Measurements from ENCODE around the gene MICAL3.

The MICAL3 gene

DNA sequence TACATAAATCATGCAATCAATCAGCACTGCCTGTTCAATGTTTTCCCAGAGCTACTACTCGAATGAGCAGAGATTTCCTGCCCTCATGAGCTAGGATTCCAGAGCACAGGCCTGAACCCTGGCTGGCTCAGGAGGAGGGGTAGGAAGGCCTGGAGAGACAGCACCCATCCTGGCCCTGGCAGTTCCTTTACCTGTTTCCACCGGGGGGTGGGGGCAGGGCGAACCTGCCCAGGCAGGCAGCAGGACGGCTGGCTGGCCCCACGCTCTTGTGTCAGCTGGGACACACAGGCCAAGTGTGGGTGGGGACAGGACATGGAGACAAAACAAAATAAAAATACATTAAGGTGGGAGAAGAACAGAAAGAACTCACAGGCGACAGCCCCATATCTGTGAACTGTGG lies 140.3 kb downstream of the MICAL3 start:
- no peak for TF ChIP-seq BACH2 (CRISPR knock-in tag; IDR thresholded peaks at IDR 0.05; ENCODE audit: borderline replicate concordance)
- ATAC-seq: no peak

DNA sequence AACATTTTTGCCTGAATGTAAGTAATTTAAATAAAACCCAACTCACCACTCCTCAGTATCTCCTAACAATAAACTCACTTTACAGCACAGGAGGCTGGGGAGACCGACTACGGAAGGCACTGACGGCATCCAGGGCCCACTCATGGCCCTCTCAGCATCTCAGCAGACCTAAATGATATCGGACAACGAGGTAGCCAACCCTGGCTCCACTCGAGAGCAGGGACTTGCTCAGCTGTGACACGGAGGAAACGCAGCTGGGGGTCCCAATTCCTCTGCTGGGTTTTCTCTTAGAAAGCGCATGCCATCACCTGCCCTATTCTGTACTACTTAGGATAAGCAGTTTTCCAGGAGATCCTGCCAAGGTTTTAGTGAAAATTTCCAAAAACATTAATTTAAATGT lies 141.0 kb downstream of the MICAL3 start:
- TF ChIP-seq, protein P1, sequence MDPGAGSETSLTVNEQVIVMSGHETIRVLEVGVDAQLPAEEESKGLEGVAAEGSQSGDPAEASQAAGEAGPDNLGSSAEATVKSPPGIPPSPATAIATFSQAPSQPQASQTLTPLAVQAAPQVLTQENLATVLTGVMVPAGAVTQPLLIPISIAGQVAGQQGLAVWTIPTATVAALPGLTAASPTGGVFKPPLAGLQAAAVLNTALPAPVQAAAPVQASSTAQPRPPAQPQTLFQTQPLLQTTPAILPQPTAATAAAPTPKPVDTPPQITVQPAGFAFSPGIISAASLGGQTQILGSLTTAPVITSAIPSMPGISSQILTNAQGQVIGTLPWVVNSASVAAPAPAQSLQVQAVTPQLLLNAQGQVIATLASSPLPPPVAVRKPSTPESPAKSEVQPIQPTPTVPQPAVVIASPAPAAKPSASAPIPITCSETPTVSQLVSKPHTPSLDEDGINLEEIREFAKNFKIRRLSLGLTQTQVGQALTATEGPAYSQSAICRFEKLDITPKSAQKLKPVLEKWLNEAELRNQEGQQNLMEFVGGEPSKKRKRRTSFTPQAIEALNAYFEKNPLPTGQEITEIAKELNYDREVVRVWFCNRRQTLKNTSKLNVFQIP (CRISPR knock-in tag; IDR thresholded peaks at IDR 0.05; ENCODE audit: borderline replicate concordance, low read depth): no peak
- TF ChIP-seq BACH2 (CRISPR knock-in tag; IDR thresholded peaks at IDR 0.05; ENCODE audit: borderline replicate concordance): no peak
- no peak for TF ChIP-seq SNAI2 (CRISPR knock-in tag; IDR thresholded peaks at IDR 0.05)
- TF ChIP-seq, protein P2, sequence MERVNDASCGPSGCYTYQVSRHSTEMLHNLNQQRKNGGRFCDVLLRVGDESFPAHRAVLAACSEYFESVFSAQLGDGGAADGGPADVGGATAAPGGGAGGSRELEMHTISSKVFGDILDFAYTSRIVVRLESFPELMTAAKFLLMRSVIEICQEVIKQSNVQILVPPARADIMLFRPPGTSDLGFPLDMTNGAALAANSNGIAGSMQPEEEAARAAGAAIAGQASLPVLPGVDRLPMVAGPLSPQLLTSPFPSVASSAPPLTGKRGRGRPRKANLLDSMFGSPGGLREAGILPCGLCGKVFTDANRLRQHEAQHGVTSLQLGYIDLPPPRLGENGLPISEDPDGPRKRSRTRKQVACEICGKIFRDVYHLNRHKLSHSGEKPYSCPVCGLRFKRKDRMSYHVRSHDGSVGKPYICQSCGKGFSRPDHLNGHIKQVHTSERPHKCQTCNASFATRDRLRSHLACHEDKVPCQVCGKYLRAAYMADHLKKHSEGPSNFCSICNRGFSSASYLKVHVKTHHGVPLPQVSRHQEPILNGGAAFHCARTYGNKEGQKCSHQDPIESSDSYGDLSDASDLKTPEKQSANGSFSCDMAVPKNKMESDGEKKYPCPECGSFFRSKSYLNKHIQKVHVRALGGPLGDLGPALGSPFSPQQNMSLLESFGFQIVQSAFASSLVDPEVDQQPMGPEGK (CRISPR knock-in tag; IDR thresholded peaks at IDR 0.05; ENCODE audit: borderline replicate concordance): no peak
- no peak for TF ChIP-seq ZNF70 (CRISPR knock-in tag; IDR thresholded peaks at IDR 0.05)
- TF ChIP-seq RARB (CRISPR knock-in tag; IDR thresholded peaks at IDR 0.05): no peak
- no peak for TF ChIP-seq OSR1 (CRISPR knock-in tag; IDR thresholded peaks at IDR 0.05)
- no peak for ATAC-seq

DNA sequence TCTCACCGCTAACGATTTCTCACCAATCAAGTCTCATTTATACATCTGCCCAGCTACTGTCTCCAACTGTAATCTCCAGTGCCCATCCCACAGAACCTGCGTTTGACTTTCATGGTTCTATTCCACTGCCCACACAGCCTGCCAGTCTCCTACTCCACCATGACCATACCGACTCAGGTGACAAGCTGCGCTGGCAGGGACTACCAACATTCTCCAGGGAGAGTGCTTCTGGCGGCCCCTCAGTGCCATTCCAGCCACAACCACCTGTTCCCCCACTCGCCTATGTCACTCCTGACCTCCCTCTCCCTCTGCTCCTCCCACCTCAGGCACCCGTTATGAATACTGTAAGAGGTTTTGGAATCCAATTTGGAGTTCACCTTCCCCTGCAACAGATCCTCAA lies 141.6 kb downstream of the MICAL3 start:
- ATAC-seq: no peak
- TF ChIP-seq SNAI2 (CRISPR knock-in tag; IDR thresholded peaks at IDR 0.05) (no peak), BACH2 (CRISPR knock-in tag; IDR thresholded peaks at IDR 0.05; ENCODE audit: borderline replicate concordance) (no peak), TCF4 (CRISPR knock-in tag; IDR thresholded peaks at IDR 0.05; ENCODE audit: borderline replicate concordance) (no peak), ESRRG (CRISPR knock-in tag; IDR thresholded peaks at IDR 0.05) (no peak), ISL1 (CRISPR knock-in tag; IDR thresholded peaks at IDR 0.05) (no peak), ZFP3 (CRISPR knock-in tag; IDR thresholded peaks at IDR 0.05) (no peak), GLIS3 (CRISPR knock-in tag; IDR thresholded peaks at IDR 0.05) (no peak), CSDC2 (CRISPR knock-in tag; IDR thresholded peaks at IDR 0.05) (no peak), RARB (CRISPR knock-in tag; IDR thresholded peaks at IDR 0.05) (no peak), ZNF70 (CRISPR knock-in tag; IDR thresholded peaks at IDR 0.05) (no peak), ZFP30 (CRISPR knock-in tag; IDR thresholded peaks at IDR 0.05) (no peak), ZNF8 (CRISPR knock-in tag; IDR thresholded peaks at IDR 0.05) (no peak), PPARA (CRISPR knock-in tag; IDR thresholded peaks at IDR 0.05; ENCODE audit: borderline replicate concordance) (no peak), ZNF565 (CRISPR knock-in tag; conservative IDR thresholded peaks at IDR 0.05; ENCODE audit: low read depth) (no peak), ARNTL (CRISPR knock-in tag; IDR thresholded peaks at IDR 0.05; ENCODE audit: borderline replicate concordance, low read depth) (no peak)
- TF ChIP-seq, protein P1 (CRISPR knock-in tag; IDR thresholded peaks at IDR 0.05; ENCODE audit: borderline replicate concordance, low read depth): no peak
- TF ChIP-seq, protein P3, sequence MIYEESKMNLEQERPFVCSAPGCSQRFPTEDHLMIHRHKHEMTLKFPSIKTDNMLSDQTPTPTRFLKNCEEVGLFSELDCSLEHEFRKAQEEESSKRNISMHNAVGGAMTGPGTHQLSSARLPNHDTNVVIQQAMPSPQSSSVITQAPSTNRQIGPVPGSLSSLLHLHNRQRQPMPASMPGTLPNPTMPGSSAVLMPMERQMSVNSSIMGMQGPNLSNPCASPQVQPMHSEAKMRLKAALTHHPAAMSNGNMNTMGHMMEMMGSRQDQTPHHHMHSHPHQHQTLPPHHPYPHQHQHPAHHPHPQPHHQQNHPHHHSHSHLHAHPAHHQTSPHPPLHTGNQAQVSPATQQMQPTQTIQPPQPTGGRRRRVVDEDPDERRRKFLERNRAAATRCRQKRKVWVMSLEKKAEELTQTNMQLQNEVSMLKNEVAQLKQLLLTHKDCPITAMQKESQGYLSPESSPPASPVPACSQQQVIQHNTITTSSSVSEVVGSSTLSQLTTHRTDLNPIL (CRISPR knock-in tag; IDR thresholded peaks at IDR 0.05; ENCODE audit: low read depth): no peak
- TF ChIP-seq, protein P4, sequence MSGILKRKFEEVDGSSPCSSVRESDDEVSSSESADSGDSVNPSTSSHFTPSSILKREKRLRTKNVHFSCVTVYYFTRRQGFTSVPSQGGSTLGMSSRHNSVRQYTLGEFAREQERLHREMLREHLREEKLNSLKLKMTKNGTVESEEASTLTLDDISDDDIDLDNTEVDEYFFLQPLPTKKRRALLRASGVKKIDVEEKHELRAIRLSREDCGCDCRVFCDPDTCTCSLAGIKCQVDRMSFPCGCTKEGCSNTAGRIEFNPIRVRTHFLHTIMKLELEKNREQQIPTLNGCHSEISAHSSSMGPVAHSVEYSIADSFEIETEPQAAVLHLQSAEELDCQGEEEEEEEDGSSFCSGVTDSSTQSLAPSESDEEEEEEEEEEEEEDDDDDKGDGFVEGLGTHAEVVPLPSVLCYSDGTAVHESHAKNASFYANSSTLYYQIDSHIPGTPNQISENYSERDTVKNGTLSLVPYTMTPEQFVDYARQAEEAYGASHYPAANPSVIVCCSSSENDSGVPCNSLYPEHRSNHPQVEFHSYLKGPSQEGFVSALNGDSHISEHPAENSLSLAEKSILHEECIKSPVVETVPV (CRISPR knock-in tag; IDR thresholded peaks at IDR 0.05): no peak
- TF ChIP-seq, protein P5, sequence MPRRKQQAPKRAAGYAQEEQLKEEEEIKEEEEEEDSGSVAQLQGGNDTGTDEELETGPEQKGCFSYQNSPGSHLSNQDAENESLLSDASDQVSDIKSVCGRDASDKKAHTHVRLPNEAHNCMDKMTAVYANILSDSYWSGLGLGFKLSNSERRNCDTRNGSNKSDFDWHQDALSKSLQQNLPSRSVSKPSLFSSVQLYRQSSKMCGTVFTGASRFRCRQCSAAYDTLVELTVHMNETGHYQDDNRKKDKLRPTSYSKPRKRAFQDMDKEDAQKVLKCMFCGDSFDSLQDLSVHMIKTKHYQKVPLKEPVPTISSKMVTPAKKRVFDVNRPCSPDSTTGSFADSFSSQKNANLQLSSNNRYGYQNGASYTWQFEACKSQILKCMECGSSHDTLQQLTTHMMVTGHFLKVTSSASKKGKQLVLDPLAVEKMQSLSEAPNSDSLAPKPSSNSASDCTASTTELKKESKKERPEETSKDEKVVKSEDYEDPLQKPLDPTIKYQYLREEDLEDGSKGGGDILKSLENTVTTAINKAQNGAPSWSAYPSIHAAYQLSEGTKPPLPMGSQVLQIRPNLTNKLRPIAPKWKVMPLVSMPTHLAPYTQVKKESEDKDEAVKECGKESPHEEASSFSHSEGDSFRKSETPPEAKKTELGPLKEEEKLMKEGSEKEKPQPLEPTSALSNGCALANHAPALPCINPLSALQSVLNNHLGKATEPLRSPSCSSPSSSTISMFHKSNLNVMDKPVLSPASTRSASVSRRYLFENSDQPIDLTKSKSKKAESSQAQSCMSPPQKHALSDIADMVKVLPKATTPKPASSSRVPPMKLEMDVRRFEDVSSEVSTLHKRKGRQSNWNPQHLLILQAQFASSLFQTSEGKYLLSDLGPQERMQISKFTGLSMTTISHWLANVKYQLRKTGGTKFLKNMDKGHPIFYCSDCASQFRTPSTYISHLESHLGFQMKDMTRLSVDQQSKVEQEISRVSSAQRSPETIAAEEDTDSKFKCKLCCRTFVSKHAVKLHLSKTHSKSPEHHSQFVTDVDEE (CRISPR knock-in tag; IDR thresholded peaks at IDR 0.05): no peak
- TF ChIP-seq, protein P2 (CRISPR knock-in tag; IDR thresholded peaks at IDR 0.05; ENCODE audit: borderline replicate concordance): no peak
